Lung (tissue), 12 donors: ENCODE data around the gene P3R3URF. TPM values are rescaled to one million over a fixed set of nuclear protein-coding genes. Genes with fewer than 3 reads are reported as not detected.

Source experiments
- ATAC-seq: fragments of 200-7000 bp; cut with Tn5 transposase; one replicate; pipeline ENCODE4 v1.9.1; 2020; ENCODE audit warnings: moderate number of reproducible peaks; ENCODE audit not compliant: insufficient read depth, low FRiP score
- DNase-seq, 3 donors: peaks; one replicate each; pipeline ENCODE4 v3.0.0-alpha.2; 2013 to 2017
- H3K27ac ChIP-seq, 2 donors: one replicate each; pipeline ENCODE4 v1.5.1; 2013; ENCODE audit warnings: mild to moderate bottlenecking in 2 of 2, moderate library complexity in 2 of 2, control low read depth in 1 of 2, inconsistent platforms in 1 of 2, low read depth in 1 of 2, low read length in 1 of 2
- H3K27me3 ChIP-seq, 3 donors: one replicate each; pipeline ENCODE4 v1.5.1; 2013; ENCODE audit warnings: low read length in 2 of 3; ENCODE audit not compliant: control insufficient read depth in 3 of 3, insufficient read depth in 3 of 3
- H3K36me3 ChIP-seq, 4 donors: one replicate each; pipeline ENCODE4 v1.5.1; 2013; ENCODE audit warnings: low read length in 4 of 4, mild to moderate bottlenecking in 1 of 4, moderate library complexity in 1 of 4; ENCODE audit not compliant: control insufficient read depth in 4 of 4, insufficient read depth in 4 of 4
- H3K4me1 ChIP-seq, 5 donors: one replicate each; pipeline ENCODE4 v1.5.1; 2013; ENCODE audit warnings: low read length in 5 of 5, mild to moderate bottlenecking in 2 of 5, moderate library complexity in 1 of 5; ENCODE audit not compliant: control insufficient read depth in 5 of 5, insufficient read depth in 5 of 5
- H3K4me3 ChIP-seq: one replicate; pipeline ENCODE4 v1.5.1; 2013; ENCODE audit warnings: mild to moderate bottlenecking, control low read depth, moderate library complexity
- H3K9ac ChIP-seq, 2 donors: one replicate each; pipeline ENCODE4 v1.5.1; 2013; ENCODE audit warnings: low read length in 2 of 2, control low read depth in 1 of 2; ENCODE audit not compliant: insufficient read depth in 1 of 2
- H3K9me3 ChIP-seq, 4 donors: one replicate each; pipeline ENCODE4 v1.5.1; 2013; ENCODE audit warnings: low read length in 3 of 4, mild to moderate bottlenecking in 1 of 4, moderate library complexity in 1 of 4; ENCODE audit not compliant: control insufficient read depth in 4 of 4, insufficient read depth in 3 of 4
- CTCF ChIP-seq: IDR thresholded peaks from 2 replicates; pipeline ENCODE4 v1.5.1; 2012; ENCODE audit warnings: mild to moderate bottlenecking; ENCODE audit errors: control extremely low read depth, extremely low read depth
- whole genome bisulfite sequencing, 2 donors: extraction: QIAGEN DNeasy Blood & Tissue Kit; methylation state at CpG; one replicate each; pipeline ENCODE4 v1.1.7; 2013; 5-methylcytosine and 5-hydroxymethylcytosine counted together
- polyA plus RNA-seq, 2 donors: library from polyadenylated mRNA; stranded (reverse); fragments of 200-250 nt; gene quantifications; one replicate each; pipeline ENCODE4 v1.2.1, GENCODE V29; 2013
- total RNA-seq, 2 donors: library from RNA; depleted of rRNA in 1 of 2; stranded (reverse); fragments of >200 nt in 1 of 2; gene quantifications; one replicate each; pipeline ENCODE4 v1.2.1, GENCODE V29; 2014 to 2021
- donor health status: control.
- donor health status: control.
- donor health status: Bipolar disorder and iron deficiency.
- donor health status: healthy.
- donor health status: DM: yes; HTN: yes; CAD: no.

The P3R3URF gene
- total and polyA plus RNA-seq, 4 donors = not detected

- Histone ChIP-seq H3K27ac (no peak overlapping the region), H3K4me3 (no peak overlapping the region), H3K27me3 (no peaks in the 10 kb centered on the region), H3K36me3 (no peaks in the 10 kb centered on the region), H3K4me1 (no peaks in the 10 kb centered on the region), H3K9ac (no peak overlapping the region), H3K9me3 (no peaks in the 10 kb centered on the region)
- WGBS, 2 donors = 68 to 77% methylated on average over 8 of the region's 8 CpGs
- no peak for TF ChIP-seq CTCF
- ATAC-seq (no peak), DNase-seq (peak in 1 of 3 donors; percentile 32)
Observed at GRCh38 chr1:46218443-46218842, 42.2 kb upstream of the P3R3URF start.

- no peak for TF ChIP-seq CTCF
- no peak for DNase-seq
- Histone ChIP-seq H3K9me3 (no peaks in the 10 kb centered on the region), H3K4me1 (no peaks in the 10 kb centered on the region), H3K27ac (no peak overlapping the region), H3K27me3 (no peaks in the 10 kb centered on the region), H3K9ac (no peak overlapping the region), H3K4me3 (no peak overlapping the region), H3K36me3 (no peaks in the 10 kb centered on the region)
- ATAC-seq = no peak
Observed at GRCh38 chr1:46215504-46215903, 39.2 kb upstream of the P3R3URF start.

GRCh38 chr1:46211051-46211450 lies 34.8 kb upstream of the P3R3URF start:
- ATAC-seq (no peak), DNase-seq (no peak)
- Histone ChIP-seq H3K9me3 (no peaks in the 10 kb centered on the region), H3K4me1 (peaks cover 0 to 5% (median 0%) of the 10 kb centered on the region in 5 donors), H3K36me3 (no peaks in the 10 kb centered on the region), H3K4me3 (no peak overlapping the region), H3K27me3 (no peaks in the 10 kb centered on the region), H3K9ac (no peak overlapping the region), H3K27ac (no peak overlapping the region)
- TF ChIP-seq CTCF = no peak
- WGBS, 2 donors = 81 to 87% methylated on average over 2 of the region's 2 CpGs

- WGBS, 2 donors = 94 to 98% methylated on average over 3 of the region's 3 CpGs
- H3K27me3 ChIP-seq = no peaks in the 10 kb centered on the region
- H3K27ac ChIP-seq = no peak overlapping the region
- H3K4me1 ChIP-seq = peaks cover 0 to 5% (median 0%) of the 10 kb centered on the region in 5 donors
- H3K9me3 ChIP-seq = no peaks in the 10 kb centered on the region
- no peak overlapping the region for H3K9ac ChIP-seq
- H3K36me3 ChIP-seq = no peaks in the 10 kb centered on the region
- no peak for ATAC-seq
- no peak for TF ChIP-seq CTCF
- H3K4me3 ChIP-seq = no peak overlapping the region
- no peak for DNase-seq
Observed at GRCh38 chr1:46210561-46210960, 34.3 kb upstream of the P3R3URF start.
